Measurements from ENCODE around the gene ZNF107.

DNA sequence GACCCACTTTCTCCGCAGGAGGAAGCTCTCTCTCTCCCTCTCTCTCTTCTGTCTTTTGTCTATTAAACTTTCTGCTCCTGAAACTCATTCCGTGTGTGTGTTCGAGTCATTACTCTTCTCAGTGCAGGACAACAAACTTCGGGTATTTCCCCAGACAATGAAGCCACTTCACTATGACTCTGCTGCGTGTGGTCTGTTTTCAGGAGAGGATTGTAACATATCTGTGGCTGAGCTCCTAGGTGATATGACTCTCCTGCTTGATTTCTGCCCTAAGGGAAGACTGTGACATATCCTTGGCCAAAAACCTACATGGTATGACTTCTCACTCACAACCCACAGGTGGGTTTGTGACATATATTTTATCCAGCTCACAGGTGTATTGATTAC, 39.9 kb upstream of the ZNF107 start:
- TF ChIP-seq, protein P1, sequence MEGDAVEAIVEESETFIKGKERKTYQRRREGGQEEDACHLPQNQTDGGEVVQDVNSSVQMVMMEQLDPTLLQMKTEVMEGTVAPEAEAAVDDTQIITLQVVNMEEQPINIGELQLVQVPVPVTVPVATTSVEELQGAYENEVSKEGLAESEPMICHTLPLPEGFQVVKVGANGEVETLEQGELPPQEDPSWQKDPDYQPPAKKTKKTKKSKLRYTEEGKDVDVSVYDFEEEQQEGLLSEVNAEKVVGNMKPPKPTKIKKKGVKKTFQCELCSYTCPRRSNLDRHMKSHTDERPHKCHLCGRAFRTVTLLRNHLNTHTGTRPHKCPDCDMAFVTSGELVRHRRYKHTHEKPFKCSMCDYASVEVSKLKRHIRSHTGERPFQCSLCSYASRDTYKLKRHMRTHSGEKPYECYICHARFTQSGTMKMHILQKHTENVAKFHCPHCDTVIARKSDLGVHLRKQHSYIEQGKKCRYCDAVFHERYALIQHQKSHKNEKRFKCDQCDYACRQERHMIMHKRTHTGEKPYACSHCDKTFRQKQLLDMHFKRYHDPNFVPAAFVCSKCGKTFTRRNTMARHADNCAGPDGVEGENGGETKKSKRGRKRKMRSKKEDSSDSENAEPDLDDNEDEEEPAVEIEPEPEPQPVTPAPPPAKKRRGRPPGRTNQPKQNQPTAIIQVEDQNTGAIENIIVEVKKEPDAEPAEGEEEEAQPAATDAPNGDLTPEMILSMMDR (conservative IDR thresholded peaks at IDR 0.05; ENCODE audit: low read length): no peak
- TF ChIP-seq EZH2phosphoT487 (IDR thresholded peaks at IDR 0.05; ENCODE audit: borderline replicate concordance, low read depth, low read length): no peak

Data from OCI-LY7 (cell line).